Endodermal cell (in vitro differentiated cells): Measurements from ENCODE around the gene SOAT2. TPM values are rescaled to one million over a fixed set of nuclear protein-coding genes. Genes with fewer than 3 reads are reported as not detected.

Experiments
- DNase-seq: peaks from one replicate; pipeline ENCODE4 v3.0.0-alpha.2; 2017
- H3K27ac ChIP-seq: 2 replicates; pipeline ENCODE4 v1.5.1; 2013; ENCODE audit warnings: mild to moderate bottlenecking, low read depth, low read length, moderate library complexity
- H3K27me3 ChIP-seq: 2 replicates; pipeline ENCODE4 v1.6.1; 2013; ENCODE audit warnings: mild to moderate bottlenecking, low read length, moderate library complexity; ENCODE audit not compliant: insufficient read depth, control insufficient read depth, poor library complexity, severe bottlenecking
- H3K36me3 ChIP-seq: 2 replicates; pipeline ENCODE4 v1.7.0; 2013; ENCODE audit warnings: mild to moderate bottlenecking, low read length, moderate library complexity; ENCODE audit not compliant: control insufficient read depth, insufficient read depth
- H3K4me1 ChIP-seq: one replicate; pipeline ENCODE4 v1.7.0; 2013; ENCODE audit warnings: low read length; ENCODE audit not compliant: control insufficient read depth, insufficient read depth
- H3K4me3 ChIP-seq: 2 replicates; pipeline ENCODE4 v1.5.1; 2013; ENCODE audit warnings: mild to moderate bottlenecking, low read length, moderate library complexity
- H3K9ac ChIP-seq: 2 replicates; pipeline ENCODE4 v1.6.1; 2013; ENCODE audit warnings: mild to moderate bottlenecking, low read length, moderate library complexity; ENCODE audit not compliant: poor library complexity, severe bottlenecking; ENCODE audit errors: extremely low read depth
- H3K9me3 ChIP-seq: 2 replicates; pipeline ENCODE4 v1.6.1; 2013; ENCODE audit warnings: mild to moderate bottlenecking, low read length, moderate library complexity; ENCODE audit not compliant: control insufficient read depth
- H3K27ac Mint-ChIP-seq: 2 replicates; pipeline ENCODE4 v1.8.0; 2020; ENCODE audit warnings: mixed read lengths
- H3K27me3 Mint-ChIP-seq: 2 replicates; pipeline ENCODE4 v1.8.0; 2021; ENCODE audit warnings: mild to moderate bottlenecking, mixed read lengths; ENCODE audit not compliant: insufficient read depth
- H3K36me3 Mint-ChIP-seq: 2 replicates; pipeline ENCODE4 v1.8.0; 2020; ENCODE audit warnings: low read depth, mixed read lengths
- H3K4me1 Mint-ChIP-seq: 2 replicates; pipeline ENCODE4 v1.8.0; 2020; ENCODE audit warnings: mixed read lengths
- H3K4me3 Mint-ChIP-seq: 2 replicates; pipeline ENCODE4 v1.8.0; 2020; ENCODE audit warnings: mild to moderate bottlenecking, moderate library complexity, mixed read lengths
- H3K9me3 Mint-ChIP-seq: 2 replicates; pipeline ENCODE4 v1.8.0; 2020; ENCODE audit warnings: mild to moderate bottlenecking, mixed read lengths
- CTCF ChIP-seq: fragments of 200-600 bp; sonication (generic); conservative IDR thresholded peaks from 2 replicates; pipeline ENCODE4 v1.5.0; 2021; ENCODE audit warnings: antibody characterized with exemption, mild to moderate bottlenecking
- WGBS, 2 experiments: methylation state at CpG; one replicate each; pipeline versions ENCODE4 v1.1.5 to v1.1.7; 2013; ENCODE audit warnings: missing lambda C conversion rate in 2 of 2, mixed read lengths in 1 of 2; ENCODE audit not compliant: insufficient coverage in 1 of 2, insufficient read length in 1 of 2; 5-methylcytosine and 5-hydroxymethylcytosine counted together
- total RNA-seq, 2 donors: library from RNA; stranded (reverse); fragmentation: NEBNext Ultra II Directional in 1 of 2; extraction: Animal tissue kit (Norgen Biotek cat#: 25700) in 1 of 2; gene quantifications; 2 replicates in 1 of 2; 3 replicates in 1 of 2; pipeline ENCODE4 v1.2.1, GENCODE V29; 2021

SOAT2 gene
- total RNA-seq, 2 donors from 2014 or later: 0.46 to 0.71 TPM

- Mint-ChIP-seq H3K9me3 (no peaks in the 10 kb centered on the region), H3K4me1 (peaks cover 38% of the 10 kb centered on the region), H3K36me3 (peaks cover 36% of the 10 kb centered on the region), H3K4me3 (no peak overlapping the region), H3K27ac (no peak overlapping the region), H3K27me3 (peaks cover 3% of the 10 kb centered on the region)
- TF ChIP-seq CTCF: no peak
- H3K9ac ChIP-seq: no peak overlapping the region
- no peaks in the 10 kb centered on the region for H3K9me3 ChIP-seq
- H3K4me3 ChIP-seq: no peak overlapping the region
- 77 to 84% methylated on average over 4 to 12 of the region's 12 CpGs for WGBS, 2 experiments
- peaks cover 29% of the 10 kb centered on the region for H3K36me3 ChIP-seq
- H3K27me3 ChIP-seq: no peaks in the 10 kb centered on the region
- H3K27ac ChIP-seq: no peak overlapping the region
- DNase-seq: peak; percentile 53
- H3K4me1 ChIP-seq: peaks cover 10% of the 10 kb centered on the region
Measured at GRCh38 chr12:53069621-53070410, 33.5 kb upstream of the SOAT2 start.

GRCh38 chr12:53070877-53071492, 32.3 kb upstream of the SOAT2 start:
- Mint-ChIP-seq H3K36me3 (peaks cover 39% of the 10 kb centered on the region), H3K27me3 (peaks cover 3% of the 10 kb centered on the region), H3K4me3 (no peak overlapping the region), H3K27ac (peak overlapping the region; percentile 39), H3K4me1 (peaks cover 37% of the 10 kb centered on the region), H3K9me3 (no peaks in the 10 kb centered on the region)
- H3K4me3 ChIP-seq: no peak overlapping the region
- WGBS, 2 experiments: 87% methylated on average over 5 of the region's 7 CpGs; no CpG with 5 or more reads in 1 of the 2 experiments
- H3K36me3 ChIP-seq: peaks cover 30% of the 10 kb centered on the region
- no peak overlapping the region for H3K9ac ChIP-seq
- H3K27ac ChIP-seq: no peak overlapping the region
- no peaks in the 10 kb centered on the region for H3K27me3 ChIP-seq
- H3K4me1 ChIP-seq: peaks cover 10% of the 10 kb centered on the region
- H3K9me3 ChIP-seq: no peaks in the 10 kb centered on the region
- peak; percentile 77 for DNase-seq
- TF ChIP-seq CTCF: no peak

GRCh38 chr12:53071591-53072551, 31.4 kb upstream of the SOAT2 start:
- Mint-ChIP-seq H3K4me3 (peak overlapping the region; percentile 5), H3K27ac (peak overlapping the region; percentile 59), H3K27me3 (peaks cover 1% of the 10 kb centered on the region), H3K4me1 (peaks cover 36% of the 10 kb centered on the region), H3K9me3 (no peaks in the 10 kb centered on the region), H3K36me3 (peaks cover 40% of the 10 kb centered on the region)
- no peak overlapping the region for H3K4me3 ChIP-seq
- H3K9ac ChIP-seq: no peak overlapping the region
- H3K27ac ChIP-seq: peak overlapping the region; percentile 24
- no peaks in the 10 kb centered on the region for H3K9me3 ChIP-seq
- WGBS, 2 experiments: 66 to 69% methylated on average over 7 to 11 of the region's 11 CpGs
- peaks cover 39% of the 10 kb centered on the region for H3K36me3 ChIP-seq
- TF ChIP-seq CTCF: peak; percentile 60
- no peaks in the 10 kb centered on the region for H3K27me3 ChIP-seq
- DNase-seq: peak; percentile 86
- H3K4me1 ChIP-seq: peaks cover 10% of the 10 kb centered on the region
